ENCODE results near the gene TMEM135. TPM values are rescaled to one million over a fixed set of nuclear protein-coding genes. Genes with fewer than 3 reads are reported as not detected.

The TMEM135 gene
- total RNA-seq, 1 experiment from 2014 or later, result 65.5 TPM

DNA sequence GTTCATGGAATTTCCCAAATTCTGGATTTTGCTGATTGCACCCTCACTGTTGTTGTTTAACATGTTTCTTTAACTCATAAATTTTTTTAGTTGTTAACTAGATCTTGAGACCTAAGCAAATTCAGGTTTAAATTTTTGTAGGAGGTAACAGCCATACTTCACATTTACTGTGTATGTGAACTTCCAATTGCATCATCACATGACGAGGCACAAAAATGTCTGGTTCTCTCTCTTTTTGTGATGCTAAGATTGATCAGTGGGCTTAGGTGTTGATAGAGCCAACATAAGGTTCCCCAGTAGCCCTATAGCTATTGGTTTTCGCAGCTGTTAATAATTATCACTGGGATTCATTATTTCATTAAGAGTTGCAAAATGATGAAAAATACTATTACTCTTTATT, 277.5 kb downstream of the TMEM135 start:
- POLR2A ChIA-PET, result no interaction called here

DNA sequence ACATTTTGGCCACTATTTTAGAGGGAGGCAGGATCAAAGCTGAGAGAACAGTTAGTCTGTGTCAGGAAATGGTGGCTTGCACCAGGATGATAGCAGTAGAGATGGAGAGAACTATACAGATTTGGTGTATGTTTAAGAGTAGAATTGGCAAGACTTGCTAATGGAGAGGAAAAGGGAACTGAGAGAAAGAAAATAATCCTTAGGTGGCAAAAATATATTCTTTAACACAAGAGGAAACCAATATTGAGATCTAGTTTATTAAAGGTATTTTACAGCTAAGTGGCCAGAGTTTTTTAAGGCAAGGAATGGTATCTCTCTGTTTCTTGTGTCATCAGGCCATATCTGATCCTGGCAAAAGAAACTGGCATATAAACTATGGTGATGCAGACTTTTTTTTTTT, 278.8 kb downstream of the TMEM135 start:
- ChIA-PET POLR2A (no interaction called here), CTCF (no interaction called here)
- Histone ChIP-seq H3K4me3 (ENCODE audit: low read depth in 2 of 2, low read length in 2 of 2) (no peak overlapping the region), H3K4me1 (ENCODE audit: control insufficient read depth, insufficient read depth, low read length) (no peaks in the 10 kb centered on the region), H3K27ac (ENCODE audit: low read length) (no peak overlapping the region), H3K9me3 (ENCODE audit: control insufficient read depth, insufficient read depth, low read depth, low read length) (no peaks in the 10 kb centered on the region), H3K27me3 (ENCODE audit: control insufficient read depth, insufficient read depth, low read length) (no peaks in the 10 kb centered on the region), H3K36me3 (ENCODE audit: control insufficient read depth, insufficient read depth, low read length) (peaks cover 5% of the 10 kb centered on the region)
- DNase-seq (ENCODE audit: low read depth, low spot score) (no peak), ATAC-seq (no peak)
- TF ChIP-seq TCF7L2 (IDR thresholded peaks at IDR 0.05; ENCODE audit: low read depth, low read length) (no peak), SIN3A (IDR thresholded peaks at IDR 0.05; ENCODE audit: borderline replicate concordance, insufficient read depth, low read depth, low read length) (no peak), POLR2AphosphoS5 (IDR thresholded peaks at IDR 0.05; ENCODE audit: low read depth, low read length) (no peak)
- TF ChIP-seq, protein P1, sequence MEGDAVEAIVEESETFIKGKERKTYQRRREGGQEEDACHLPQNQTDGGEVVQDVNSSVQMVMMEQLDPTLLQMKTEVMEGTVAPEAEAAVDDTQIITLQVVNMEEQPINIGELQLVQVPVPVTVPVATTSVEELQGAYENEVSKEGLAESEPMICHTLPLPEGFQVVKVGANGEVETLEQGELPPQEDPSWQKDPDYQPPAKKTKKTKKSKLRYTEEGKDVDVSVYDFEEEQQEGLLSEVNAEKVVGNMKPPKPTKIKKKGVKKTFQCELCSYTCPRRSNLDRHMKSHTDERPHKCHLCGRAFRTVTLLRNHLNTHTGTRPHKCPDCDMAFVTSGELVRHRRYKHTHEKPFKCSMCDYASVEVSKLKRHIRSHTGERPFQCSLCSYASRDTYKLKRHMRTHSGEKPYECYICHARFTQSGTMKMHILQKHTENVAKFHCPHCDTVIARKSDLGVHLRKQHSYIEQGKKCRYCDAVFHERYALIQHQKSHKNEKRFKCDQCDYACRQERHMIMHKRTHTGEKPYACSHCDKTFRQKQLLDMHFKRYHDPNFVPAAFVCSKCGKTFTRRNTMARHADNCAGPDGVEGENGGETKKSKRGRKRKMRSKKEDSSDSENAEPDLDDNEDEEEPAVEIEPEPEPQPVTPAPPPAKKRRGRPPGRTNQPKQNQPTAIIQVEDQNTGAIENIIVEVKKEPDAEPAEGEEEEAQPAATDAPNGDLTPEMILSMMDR (IDR thresholded peaks at IDR 0.05), result no peak
- TF ChIP-seq, protein P2, sequence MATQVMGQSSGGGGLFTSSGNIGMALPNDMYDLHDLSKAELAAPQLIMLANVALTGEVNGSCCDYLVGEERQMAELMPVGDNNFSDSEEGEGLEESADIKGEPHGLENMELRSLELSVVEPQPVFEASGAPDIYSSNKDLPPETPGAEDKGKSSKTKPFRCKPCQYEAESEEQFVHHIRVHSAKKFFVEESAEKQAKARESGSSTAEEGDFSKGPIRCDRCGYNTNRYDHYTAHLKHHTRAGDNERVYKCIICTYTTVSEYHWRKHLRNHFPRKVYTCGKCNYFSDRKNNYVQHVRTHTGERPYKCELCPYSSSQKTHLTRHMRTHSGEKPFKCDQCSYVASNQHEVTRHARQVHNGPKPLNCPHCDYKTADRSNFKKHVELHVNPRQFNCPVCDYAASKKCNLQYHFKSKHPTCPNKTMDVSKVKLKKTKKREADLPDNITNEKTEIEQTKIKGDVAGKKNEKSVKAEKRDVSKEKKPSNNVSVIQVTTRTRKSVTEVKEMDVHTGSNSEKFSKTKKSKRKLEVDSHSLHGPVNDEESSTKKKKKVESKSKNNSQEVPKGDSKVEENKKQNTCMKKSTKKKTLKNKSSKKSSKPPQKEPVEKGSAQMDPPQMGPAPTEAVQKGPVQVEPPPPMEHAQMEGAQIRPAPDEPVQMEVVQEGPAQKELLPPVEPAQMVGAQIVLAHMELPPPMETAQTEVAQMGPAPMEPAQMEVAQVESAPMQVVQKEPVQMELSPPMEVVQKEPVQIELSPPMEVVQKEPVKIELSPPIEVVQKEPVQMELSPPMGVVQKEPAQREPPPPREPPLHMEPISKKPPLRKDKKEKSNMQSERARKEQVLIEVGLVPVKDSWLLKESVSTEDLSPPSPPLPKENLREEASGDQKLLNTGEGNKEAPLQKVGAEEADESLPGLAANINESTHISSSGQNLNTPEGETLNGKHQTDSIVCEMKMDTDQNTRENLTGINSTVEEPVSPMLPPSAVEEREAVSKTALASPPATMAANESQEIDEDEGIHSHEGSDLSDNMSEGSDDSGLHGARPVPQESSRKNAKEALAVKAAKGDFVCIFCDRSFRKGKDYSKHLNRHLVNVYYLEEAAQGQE (IDR thresholded peaks at IDR 0.05; ENCODE audit: insufficient read depth in 1 of 2, low read depth in 2 of 2, low read length in 1 of 2), result no peak
- intact Hi-C loops (cut with micrococcal nuclease; ENCODE audit: unreplicated experiment), result no loop called here
- in situ Hi-C loops (cut with HindIII; ENCODE audit: low pct_unique_long_range_greater_than_20kb, low sequenced_read_pairs), result no loop called here
- BruUV-seq (replicated peaks), result no TSS peak

More for the DNA sequence above, 277.5 kb downstream of the TMEM135 start:
- H3K27ac ChIP-seq (ENCODE audit: low read length), result no peak overlapping the region
- BruUV-seq (replicated peaks), result no TSS peak
- no peak for TF ChIP-seq POLR2AphosphoS5 (IDR thresholded peaks at IDR 0.05; ENCODE audit: low read depth, low read length)
- no peak for TF ChIP-seq SIN3A (IDR thresholded peaks at IDR 0.05; ENCODE audit: borderline replicate concordance, insufficient read depth, low read depth, low read length)
- TF ChIP-seq, protein P1 (IDR thresholded peaks at IDR 0.05), result no peak
- TF ChIP-seq, protein P2 (IDR thresholded peaks at IDR 0.05; ENCODE audit: insufficient read depth in 1 of 2, low read depth in 2 of 2, low read length in 1 of 2), result no peak
- no peak for TF ChIP-seq TCF7L2 (IDR thresholded peaks at IDR 0.05; ENCODE audit: low read depth, low read length)
- H3K9me3 ChIP-seq (ENCODE audit: control insufficient read depth, insufficient read depth, low read depth, low read length), result no peaks in the 10 kb centered on the region
- no peaks in the 10 kb centered on the region for H3K27me3 ChIP-seq (ENCODE audit: control insufficient read depth, insufficient read depth, low read length)
- ATAC-seq (no peak), DNase-seq (ENCODE audit: low read depth, low spot score) (no peak)
- CTCF ChIA-PET, result no interaction called here
- intact Hi-C loops (cut with micrococcal nuclease; ENCODE audit: unreplicated experiment), result no loop called here
- no peak overlapping the region for H3K4me3 ChIP-seq (ENCODE audit: low read depth in 2 of 2, low read length in 2 of 2)
- H3K36me3 ChIP-seq (ENCODE audit: control insufficient read depth, insufficient read depth, low read length), result no peaks in the 10 kb centered on the region
- in situ Hi-C loops (cut with HindIII; ENCODE audit: low pct_unique_long_range_greater_than_20kb, low sequenced_read_pairs), result no loop called here
- no peaks in the 10 kb centered on the region for H3K4me1 ChIP-seq (ENCODE audit: control insufficient read depth, insufficient read depth, low read length)
